SK-N-SH treated with all-trans-retinoic acid at 6 μM for 48 hours (cell line): ENCODE results near the gene DHCR7.

Source experiments
- ATAC-seq: fragments of 200-7000 bp; cut with Tn5 transposase; 3 replicates; pipeline ENCODE4 v1.9.1; 2020; ENCODE audit warnings: mild to moderate bottlenecking, moderate library complexity
- ARNTL ChIP-seq: fragments of 450-650 bp; formaldehyde crosslinking; IDR thresholded peaks from 2 replicates; pipeline ENCODE4 v1.5.0; 2020; ENCODE audit warnings: low read depth, mild to moderate bottlenecking, moderate library complexity, borderline replicate concordance
- BACH2 ChIP-seq: fragments of 250-450 bp; sonication (Bioruptor Pico); IDR thresholded peaks from 2 replicates; pipeline ENCODE4 v1.9.0; 2021; ENCODE audit warnings: mild to moderate bottlenecking, borderline replicate concordance
- CREB5 ChIP-seq: fragments of 250-450 bp; sonication (Bioruptor Pico); IDR thresholded peaks from 2 replicates; pipeline ENCODE4 v1.5.1; 2020; ENCODE audit warnings: low read depth, mild to moderate bottlenecking, moderate library complexity
- CSDC2 ChIP-seq: fragments of 250-450 bp; sonication (Bioruptor Pico); IDR thresholded peaks from 2 replicates; pipeline ENCODE4 v1.5.0; 2020; ENCODE audit warnings: mild to moderate bottlenecking, moderate library complexity
- CSRNP3 ChIP-seq: fragments of 250-450 bp; sonication (Bioruptor Pico); IDR thresholded peaks from 2 replicates; pipeline ENCODE4 v1.5.1; 2021; ENCODE audit warnings: mild to moderate bottlenecking, moderate library complexity
- ESRRG ChIP-seq: fragments of 250-450 bp; sonication (Bioruptor Pico); IDR thresholded peaks from 2 replicates; pipeline ENCODE4 v1.6.1; 2021; ENCODE audit warnings: mild to moderate bottlenecking
- GLIS3 ChIP-seq: fragments of 250-450 bp; sonication (Bioruptor Pico); IDR thresholded peaks from 2 replicates; pipeline ENCODE4 v1.5.0; 2020; ENCODE audit warnings: mild to moderate bottlenecking, moderate library complexity
- ISL1 ChIP-seq: fragments of 250-450 bp; sonication (Bioruptor Pico); IDR thresholded peaks from 2 replicates; pipeline ENCODE4 v2.1.2; 2022; ENCODE audit warnings: mild to moderate bottlenecking, moderate library complexity
- OSR1 ChIP-seq: fragments of 250-450 bp; sonication (Bioruptor Pico); IDR thresholded peaks from 2 replicates; pipeline ENCODE4 v1.8.0; 2022; ENCODE audit warnings: moderate library complexity, mild to moderate bottlenecking, inconsistent platforms
- PATZ1 ChIP-seq: fragments of 250-450 bp; sonication (Bioruptor Pico); IDR thresholded peaks from 2 replicates; pipeline ENCODE4 v1.8.0; 2020; ENCODE audit warnings: mild to moderate bottlenecking, moderate library complexity, borderline replicate concordance
- POU6F1 ChIP-seq: fragments of 250-450 bp; sonication (Bioruptor Pico); IDR thresholded peaks from 2 replicates; pipeline ENCODE4 v1.8.0; 2021; ENCODE audit warnings: low read depth, mild to moderate bottlenecking, moderate library complexity, borderline replicate concordance
- PPARA ChIP-seq: fragments of 250-450 bp; sonication (Bioruptor Pico); IDR thresholded peaks from 2 replicates; pipeline ENCODE4 v1.5.0; 2020; ENCODE audit warnings: mild to moderate bottlenecking, borderline replicate concordance
- RARB ChIP-seq: fragments of 250-450 bp; sonication (Bioruptor Pico); IDR thresholded peaks from 2 replicates; pipeline ENCODE4 v1.8.0; 2021; ENCODE audit warnings: mild to moderate bottlenecking, moderate library complexity
- SNAI2 ChIP-seq: fragments of 250-450 bp; sonication (Bioruptor Pico); IDR thresholded peaks from 2 replicates; pipeline ENCODE4 v1.5.0; 2020; ENCODE audit warnings: mild to moderate bottlenecking, moderate library complexity
- TCF4 ChIP-seq: fragments of 250-450 bp; sonication (Bioruptor Pico); IDR thresholded peaks from 2 replicates; pipeline ENCODE4 v1.8.0; 2021; ENCODE audit warnings: mild to moderate bottlenecking, moderate library complexity, borderline replicate concordance
- TOX ChIP-seq: fragments of 250-450 bp; sonication (Bioruptor Pico); IDR thresholded peaks from 2 replicates; pipeline ENCODE4 v1.8.0; 2021; ENCODE audit warnings: mild to moderate bottlenecking, moderate library complexity, borderline replicate concordance
- ZC3H10 ChIP-seq: fragments of 250-450 bp; sonication (Bioruptor Pico); IDR thresholded peaks from 2 replicates; pipeline ENCODE4 v1.5.1; 2021; ENCODE audit warnings: mild to moderate bottlenecking, moderate library complexity
- ZFP3 ChIP-seq: fragments of 250-450 bp; sonication (Bioruptor Pico); IDR thresholded peaks from 2 replicates; pipeline ENCODE4 v1.5.0; 2020; ENCODE audit warnings: mild to moderate bottlenecking, moderate library complexity
- ZFP30 ChIP-seq: fragments of 450-650 bp; formaldehyde crosslinking; IDR thresholded peaks from 2 replicates; pipeline ENCODE4 v1.5.0; 2022; ENCODE audit warnings: mild to moderate bottlenecking, moderate library complexity
- ZNF565 ChIP-seq: fragments of 450-650 bp; formaldehyde crosslinking; conservative IDR thresholded peaks from 2 replicates; pipeline ENCODE4 v1.5.0; 2020; ENCODE audit warnings: low read depth, mild to moderate bottlenecking, moderate library complexity
- ZNF70 ChIP-seq: fragments of 450-650 bp; formaldehyde crosslinking; IDR thresholded peaks from 2 replicates; pipeline ENCODE4 v1.5.0; 2020; ENCODE audit warnings: mild to moderate bottlenecking, moderate library complexity
- ZNF8 ChIP-seq: fragments of 450-650 bp; formaldehyde crosslinking; IDR thresholded peaks from 2 replicates; pipeline ENCODE4 v1.5.0; 2020; ENCODE audit warnings: mild to moderate bottlenecking, moderate library complexity

DHCR7 gene

GRCh38 chr11:71387200-71387599, 61.0 kb downstream of the DHCR7 start:
- TF ChIP-seq PATZ1 = no peak
- TF ChIP-seq ESRRG (CRISPR knock-in tag) = no peak
- no peak for TF ChIP-seq ZFP3
- TF ChIP-seq ARNTL (CRISPR knock-in tag) = no peak
- no peak for TF ChIP-seq ZNF565 (CRISPR knock-in tag)
- TF ChIP-seq OSR1 (CRISPR knock-in tag) = no peak
- TF ChIP-seq ZC3H10 = no peak
- TF ChIP-seq SNAI2 (CRISPR knock-in tag) = no peak
- TF ChIP-seq GLIS3 = no peak
- no peak for TF ChIP-seq ZNF8 (CRISPR knock-in tag)
- no peak for TF ChIP-seq POU6F1 (CRISPR knock-in tag)
- no peak for TF ChIP-seq CSRNP3 (CRISPR knock-in tag)
- TF ChIP-seq ZFP30 (CRISPR knock-in tag) = no peak
- no peak for TF ChIP-seq CREB5 (CRISPR knock-in tag)
- no peak for TF ChIP-seq BACH2
- TF ChIP-seq ZNF70 = no peak
- no peak for TF ChIP-seq RARB (CRISPR knock-in tag)
- ATAC-seq = no peak

GRCh38 chr11:71386202-71386601, 62.0 kb downstream of the DHCR7 start:
- no peak for TF ChIP-seq TOX
- TF ChIP-seq ARNTL (CRISPR knock-in tag) = no peak
- no peak for TF ChIP-seq GLIS3
- TF ChIP-seq ZNF70 = no peak
- ATAC-seq = no peak

- TF ChIP-seq PATZ1 (no peak), ISL1 (CRISPR knock-in tag) (no peak), CREB5 (CRISPR knock-in tag) (no peak), ARNTL (CRISPR knock-in tag) (no peak), ESRRG (CRISPR knock-in tag) (no peak), TCF4 (CRISPR knock-in tag) (no peak), GLIS3 (no peak), CSDC2 (CRISPR knock-in tag) (no peak), PPARA (CRISPR knock-in tag) (no peak), CSRNP3 (CRISPR knock-in tag) (no peak), ZNF8 (CRISPR knock-in tag) (no peak), SNAI2 (CRISPR knock-in tag) (no peak)
- no peak for ATAC-seq
These were observed 63.1 kb downstream of the DHCR7 start for GRCh38 chr11:71385091-71385490.
